Measurements from ENCODE around the gene RSPH1.

RSPH1 gene

GRCh38 chr21:42522771-42523170, 26.7 kb upstream of the RSPH1 start:
- TF ChIP-seq CTCF (IDR thresholded peaks at IDR 0.05; ENCODE audit: borderline replicate concordance, control extremely low read depth, extremely low read depth, insufficient read depth, missing control alignments): no peak
- in situ Hi-C loops (cut with MboI; ENCODE audit: low sequenced_read_pairs, unreplicated experiment): no loop called here
- no peak for DNase-seq (ENCODE audit: low spot score)

DNA sequence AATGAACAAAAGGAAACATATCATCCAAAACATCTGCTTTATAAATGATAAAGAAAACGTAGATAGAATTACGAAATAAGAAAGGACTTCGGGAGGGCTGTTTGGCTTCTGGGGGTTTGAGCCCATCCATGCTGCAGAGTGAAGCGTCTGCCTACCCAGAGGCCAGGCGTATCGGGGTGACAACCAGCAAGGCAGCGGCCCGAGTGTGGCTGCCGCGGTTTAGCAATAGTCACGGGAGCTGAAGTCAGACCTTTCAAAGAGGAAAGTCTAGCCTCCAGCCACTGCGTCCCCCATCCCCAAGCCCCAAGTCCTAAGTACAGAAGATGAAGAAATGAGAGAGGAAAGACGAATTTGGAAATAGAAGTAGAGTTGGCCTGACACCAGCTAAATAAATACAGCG, 26.2 kb upstream of the RSPH1 start:
- in situ Hi-C loops (cut with MboI; ENCODE audit: low sequenced_read_pairs, unreplicated experiment): no loop called here
- no peak for DNase-seq (ENCODE audit: low spot score)
- TF ChIP-seq CTCF (IDR thresholded peaks at IDR 0.05; ENCODE audit: borderline replicate concordance, control extremely low read depth, extremely low read depth, insufficient read depth, missing control alignments): no peak

GRCh38 chr21:42521805-42522204, 25.8 kb upstream of the RSPH1 start:
- in situ Hi-C loops (cut with MboI; ENCODE audit: low sequenced_read_pairs, unreplicated experiment): no loop called here
- no peak for TF ChIP-seq CTCF (IDR thresholded peaks at IDR 0.05; ENCODE audit: borderline replicate concordance, control extremely low read depth, extremely low read depth, insufficient read depth, missing control alignments)
- DNase-seq (ENCODE audit: low spot score): no peak

GRCh38 chr21:42521384-42521783, 25.4 kb upstream of the RSPH1 start:
- no peak for DNase-seq (ENCODE audit: low spot score)
- in situ Hi-C loops (cut with MboI; ENCODE audit: low sequenced_read_pairs, unreplicated experiment): no loop called here
- no peak for TF ChIP-seq CTCF (IDR thresholded peaks at IDR 0.05; ENCODE audit: borderline replicate concordance, control extremely low read depth, extremely low read depth, insufficient read depth, missing control alignments)

- in situ Hi-C loops (cut with MboI; ENCODE audit: low sequenced_read_pairs, unreplicated experiment): no loop called here
Measured at GRCh38 chr21:42520628-42521253, 24.7 kb upstream of the RSPH1 start.

GRCh38 chr21:42518626-42519025, 22.6 kb upstream of the RSPH1 start:
- in situ Hi-C loops (cut with MboI; ENCODE audit: low sequenced_read_pairs, unreplicated experiment): no loop called here
- no peak for DNase-seq (ENCODE audit: low spot score)
- no peak for TF ChIP-seq CTCF (IDR thresholded peaks at IDR 0.05; ENCODE audit: borderline replicate concordance, control extremely low read depth, extremely low read depth, insufficient read depth, missing control alignments)

More at GRCh38 chr21:42520628-42521253, 24.7 kb upstream of the RSPH1 start:
- TF ChIP-seq CTCF (IDR thresholded peaks at IDR 0.05; ENCODE audit: borderline replicate concordance, control extremely low read depth, extremely low read depth, insufficient read depth, missing control alignments): no peak
- DNase-seq (ENCODE audit: low spot score): no peak

Measured in GM13976 (cell line).